ENCODE data around the gene RHOU.

RHOU gene

GRCh38 chr1:228750915-228751314 lies 15.6 kb downstream of the RHOU start:
- TF ChIP-seq CTCF (conservative IDR thresholded peaks at IDR 0.05; ENCODE audit: low read depth, low read length) = no peak
- DNase-seq (ENCODE audit: low read depth) = no peak
- H3K4me3 ChIP-seq (ENCODE audit: low read depth, low read length) = no peak overlapping the region

DNA sequence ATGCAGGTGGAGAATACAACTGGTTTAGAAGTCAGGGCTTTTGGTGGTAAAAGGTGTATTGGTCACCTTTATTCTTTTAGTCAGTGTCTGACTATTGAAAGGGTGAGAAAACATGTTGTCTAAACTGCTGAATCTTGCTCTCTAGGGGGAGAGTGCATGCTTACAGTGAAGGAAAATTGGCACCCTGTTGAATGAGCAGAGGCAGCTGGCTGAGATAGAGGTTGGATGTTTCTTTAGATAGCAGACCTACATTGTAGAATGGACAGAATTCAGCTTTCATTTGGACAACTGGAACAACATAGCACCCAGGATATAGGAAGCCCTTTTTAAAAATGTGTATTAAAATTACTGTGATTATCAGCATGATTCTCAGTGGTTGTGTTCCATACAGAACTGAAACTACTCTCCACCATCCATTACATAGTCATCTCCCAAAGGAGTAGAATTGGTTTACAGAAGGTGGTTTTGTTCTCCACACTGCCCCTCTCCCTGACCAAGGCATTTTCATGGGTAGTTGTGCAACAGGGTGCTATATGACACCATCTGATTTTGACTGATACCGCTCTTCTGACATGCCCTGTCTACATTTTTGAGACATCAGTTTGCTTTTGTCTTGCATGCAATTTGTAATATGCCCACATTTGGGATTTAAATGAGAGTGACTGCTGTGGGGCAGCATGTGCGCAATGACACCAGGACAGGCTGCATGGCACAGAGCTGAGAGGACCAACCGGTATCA lies 16.2 kb downstream of the RHOU start:
- H3K4me3 ChIP-seq (ENCODE audit: low read depth, low read length) = no peak overlapping the region
- no peak for TF ChIP-seq CTCF (conservative IDR thresholded peaks at IDR 0.05; ENCODE audit: low read depth, low read length)
- no peak for DNase-seq (ENCODE audit: low read depth)

GRCh38 chr1:228752258-228752657 lies 17.0 kb downstream of the RHOU start:
- no peak for TF ChIP-seq CTCF (conservative IDR thresholded peaks at IDR 0.05; ENCODE audit: low read depth, low read length)
- no peak for DNase-seq (ENCODE audit: low read depth)
- no peak overlapping the region for H3K4me3 ChIP-seq (ENCODE audit: low read depth, low read length)

DNA sequence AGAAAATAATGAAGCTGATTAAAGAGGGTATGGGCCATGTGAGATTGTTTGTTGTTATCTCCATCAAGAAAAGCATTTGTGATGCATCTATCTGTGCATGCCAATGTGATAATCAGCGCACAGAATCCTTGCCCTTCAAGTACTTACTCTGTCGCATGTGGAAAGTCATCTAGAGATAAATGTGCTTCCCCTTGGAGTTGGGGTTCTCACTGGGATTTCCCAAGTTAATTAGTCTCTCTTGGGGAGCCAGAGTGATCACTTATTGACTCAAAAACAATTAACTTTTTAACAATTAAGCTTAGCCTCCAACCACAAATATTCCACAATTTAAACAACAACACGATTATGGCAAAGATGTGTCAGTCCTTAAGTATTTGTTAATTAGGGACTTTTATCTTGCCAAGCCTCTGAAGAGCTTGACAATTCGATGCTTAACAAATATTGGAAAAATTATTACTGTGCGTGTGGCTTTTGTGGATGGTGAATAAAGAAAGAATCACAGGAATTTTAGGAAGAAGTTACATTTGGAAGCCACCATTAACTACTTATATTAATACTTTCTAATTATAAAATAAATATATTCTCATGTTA lies 17.5 kb downstream of the RHOU start:
- H3K4me3 ChIP-seq (ENCODE audit: low read depth, low read length) = no peak overlapping the region
- TF ChIP-seq CTCF (conservative IDR thresholded peaks at IDR 0.05; ENCODE audit: low read depth, low read length) = no peak
- no peak for DNase-seq (ENCODE audit: low read depth)

GRCh38 chr1:228753287-228753686 lies 18.0 kb downstream of the RHOU start:
- no peak for TF ChIP-seq CTCF (conservative IDR thresholded peaks at IDR 0.05; ENCODE audit: low read depth, low read length)
- no peak for DNase-seq (ENCODE audit: low read depth)
- no peak overlapping the region for H3K4me3 ChIP-seq (ENCODE audit: low read depth, low read length)

GRCh38 chr1:228753786-228754360 lies 18.6 kb downstream of the RHOU start:
- no peak overlapping the region for H3K4me3 ChIP-seq (ENCODE audit: low read depth, low read length)
- TF ChIP-seq CTCF (conservative IDR thresholded peaks at IDR 0.05; ENCODE audit: low read depth, low read length) = no peak
- no peak for DNase-seq (ENCODE audit: low read depth)

All from choroid plexus epithelial cell (primary cell).